Keratinocyte (primary cell): ENCODE data around the gene OR4D1. TPM values are rescaled to one million over a fixed set of nuclear protein-coding genes. Genes with fewer than 3 reads are reported as not detected.

Experiments used
- DNase-seq: peaks from one replicate; pipeline ENCODE4 v3.0.0-alpha.2; 2011; ENCODE audit warnings: low read depth, missing footprints, low spot score
- FAIRE-seq: peaks from 2 replicates; lab custom pipeline; 2011; peaks lifted over from hg19 to GRCh38; lab: Jason Lieb, UNC
- H2AFZ ChIP-seq: 2 replicates; pipeline ENCODE4 v1.6.0; 2012; ENCODE audit warnings: low read length, control low read depth, inconsistent platforms; ENCODE audit not compliant: control insufficient read depth
- H3K27ac ChIP-seq: 2 replicates; pipeline ENCODE4 v1.5.1; 2011; ENCODE audit warnings: low read length; ENCODE audit not compliant: control insufficient read depth, insufficient read depth
- H3K27me3 ChIP-seq: 3 replicates; pipeline ENCODE4 v1.6.0; 2011; ENCODE audit warnings: low read length; ENCODE audit not compliant: control insufficient read depth, insufficient read depth; ENCODE audit errors: extremely low read depth
- H3K36me3 ChIP-seq, 2 experiments: 2 replicates in 1 of 2; 3 replicates in 1 of 2; pipeline ENCODE4 v1.5.1; 2011; ENCODE audit warnings: low read length in 2 of 2, mild to moderate bottlenecking in 1 of 2; ENCODE audit not compliant: control insufficient read depth in 2 of 2, insufficient read depth in 2 of 2; ENCODE audit errors: extremely low read depth in 1 of 2
- H3K4me1 ChIP-seq: 3 replicates; pipeline ENCODE4 v1.5.1; 2011; ENCODE audit warnings: low read length; ENCODE audit not compliant: control insufficient read depth, insufficient read depth; ENCODE audit errors: extremely low read depth
- H3K4me2 ChIP-seq: 3 replicates; pipeline ENCODE4 v1.6.0; 2011; ENCODE audit warnings: low read depth, low read length; ENCODE audit not compliant: control insufficient read depth, insufficient read depth; ENCODE audit errors: extremely low read depth
- H3K4me3 ChIP-seq, 3 experiments: fragments of 200-600 bp in 1 of 3; sonication (generic) in 1 of 3; 2 replicates in 2 of 3; 3 replicates in 1 of 3; pipeline ENCODE4 v1.5.1; 2011 to 2016; ENCODE audit warnings: low read length in 3 of 3, mild to moderate bottlenecking in 3 of 3, control low read depth in 2 of 3, inconsistent platforms in 1 of 3, low read depth in 1 of 3, mixed read lengths in 1 of 3, mixed run types in 1 of 3, moderate library complexity in 1 of 3; ENCODE audit not compliant: control insufficient read depth in 2 of 3, insufficient read depth in 2 of 3; ENCODE audit errors: extremely low read depth in 1 of 3
- H3K79me2 ChIP-seq: 2 replicates; pipeline ENCODE4 v1.6.0; 2012; ENCODE audit warnings: low read length; ENCODE audit not compliant: control insufficient read depth, insufficient read depth
- H3K9ac ChIP-seq: 3 replicates; pipeline ENCODE4 v1.6.0; 2011; ENCODE audit warnings: low read length; ENCODE audit not compliant: control insufficient read depth, insufficient read depth; ENCODE audit errors: extremely low read depth
- H3K9me1 ChIP-seq: 3 replicates; pipeline ENCODE4 v1.6.0; 2011; ENCODE audit warnings: low read length; ENCODE audit not compliant: control insufficient read depth, insufficient read depth; ENCODE audit errors: extremely low read depth
- H3K9me3 ChIP-seq: 2 replicates; pipeline ENCODE4 v1.5.1; 2012; ENCODE audit warnings: low read depth, low read length; ENCODE audit not compliant: control insufficient read depth
- H4K20me1 ChIP-seq: 3 replicates; pipeline ENCODE4 v1.6.0; 2011; ENCODE audit warnings: low read length; ENCODE audit not compliant: control insufficient read depth, insufficient read depth; ENCODE audit errors: extremely low read depth
- EZH2 ChIP-seq: IDR thresholded peaks from one replicate; pipeline ENCODE4 v1.6.1; 2012; ENCODE audit warnings: inconsistent platforms, mild to moderate bottlenecking, low read length, moderate library complexity
- dilution Hi-C: fragments of 300-500 bp; cut with MboI; formaldehyde crosslinking; loops from one replicate; pipeline ENCODE4 v1.7.0; 2020; ENCODE audit warnings: low sequenced_read_pairs; ENCODE audit not compliant: extremely low pct_ligation_motif_present
- polyA plus RNA-seq, 5 experiments: library from polyadenylated mRNA; depleted of rRNA in 3 of 5; stranded (reverse) in 3 of 5; stranded (forward) in 1 of 5; unstranded in 1 of 5; fragments of >200 nt; gene quantifications; 1 replicate in 1 of 5; 2 replicates in 3 of 5; 3 replicates in 1 of 5; pipeline versions ENCODE4 v1.2.1 to v1.2.3, GENCODE V29; 2011 to 2012; ENCODE audit warnings: missing spikeins in 2 of 5, low read depth in 1 of 5, low replicate concordance in 1 of 5
- TF ChIP-seq, protein P1 (sequence below), 3 experiments: IDR thresholded peaks in 1 of 3; conservative IDR thresholded peaks in 1 of 3; optimal IDR thresholded peaks in 1 of 3; 2 replicates in 2 of 3; 3 replicates in 1 of 3; pipeline versions ENCODE3 to v1.5.1; 2011; ENCODE audit warnings: low read length in 3 of 3, mild to moderate bottlenecking in 3 of 3, moderate library complexity in 2 of 3, control low read depth in 1 of 3, inconsistent platforms in 1 of 3; ENCODE audit not compliant: insufficient read depth in 2 of 3; ENCODE audit errors: extremely low read depth in 1 of 3

Gene OR4D1
- polyA plus RNA-seq, 1 donor (not counting 4 experiments of a cell fraction or from before 2014, with no cell fraction given), result not detected

DNA sequence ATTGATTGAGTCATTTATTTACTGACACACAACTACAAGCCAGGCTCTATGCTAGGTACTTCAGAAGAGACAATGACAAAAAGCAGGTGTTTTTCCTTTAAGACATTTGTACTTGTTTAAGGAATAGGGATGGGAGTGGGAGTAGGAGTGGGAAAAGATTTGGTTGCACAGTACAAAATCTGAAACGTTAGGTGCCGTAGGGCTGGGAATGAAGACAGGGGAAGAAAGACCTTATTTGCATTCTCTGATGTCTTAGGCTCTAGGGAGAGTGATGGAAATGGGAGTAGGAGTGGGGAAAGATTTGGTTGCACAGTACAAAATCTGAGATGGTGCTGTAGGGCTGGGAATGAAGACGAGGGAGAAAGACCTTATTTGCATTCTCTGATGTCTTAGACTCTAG lies 28.7 kb upstream of the OR4D1 start:
- H4K20me1 ChIP-seq, result no peaks in the 10 kb centered on the region
- no peak overlapping the region for H3K9ac ChIP-seq
- no peaks in the 10 kb centered on the region for H3K9me1 ChIP-seq
- no peaks in the 10 kb centered on the region for H3K36me3 ChIP-seq
- DNase-seq, result no peak
- H3K4me3 ChIP-seq, result no peak overlapping the region
- no peak for TF ChIP-seq EZH2
- TF ChIP-seq, protein P1, sequence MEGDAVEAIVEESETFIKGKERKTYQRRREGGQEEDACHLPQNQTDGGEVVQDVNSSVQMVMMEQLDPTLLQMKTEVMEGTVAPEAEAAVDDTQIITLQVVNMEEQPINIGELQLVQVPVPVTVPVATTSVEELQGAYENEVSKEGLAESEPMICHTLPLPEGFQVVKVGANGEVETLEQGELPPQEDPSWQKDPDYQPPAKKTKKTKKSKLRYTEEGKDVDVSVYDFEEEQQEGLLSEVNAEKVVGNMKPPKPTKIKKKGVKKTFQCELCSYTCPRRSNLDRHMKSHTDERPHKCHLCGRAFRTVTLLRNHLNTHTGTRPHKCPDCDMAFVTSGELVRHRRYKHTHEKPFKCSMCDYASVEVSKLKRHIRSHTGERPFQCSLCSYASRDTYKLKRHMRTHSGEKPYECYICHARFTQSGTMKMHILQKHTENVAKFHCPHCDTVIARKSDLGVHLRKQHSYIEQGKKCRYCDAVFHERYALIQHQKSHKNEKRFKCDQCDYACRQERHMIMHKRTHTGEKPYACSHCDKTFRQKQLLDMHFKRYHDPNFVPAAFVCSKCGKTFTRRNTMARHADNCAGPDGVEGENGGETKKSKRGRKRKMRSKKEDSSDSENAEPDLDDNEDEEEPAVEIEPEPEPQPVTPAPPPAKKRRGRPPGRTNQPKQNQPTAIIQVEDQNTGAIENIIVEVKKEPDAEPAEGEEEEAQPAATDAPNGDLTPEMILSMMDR (optimal IDR thresholded peaks at IDR 0.05 in 1 of 3, IDR thresholded peaks at IDR 0.05 in 1 of 3, conservative IDR thresholded peaks at IDR 0.05 in 1 of 3; ENCODE audit: extremely low read depth in 1 of 3, insufficient read depth in 2 of 3, low read length in 3 of 3), result no peak
- H2AFZ ChIP-seq, result no peak overlapping the region
- no peaks in the 10 kb centered on the region for H3K4me1 ChIP-seq
- no peak overlapping the region for H3K4me2 ChIP-seq
- no peaks in the 10 kb centered on the region for H3K9me3 ChIP-seq
- FAIRE-seq, result no peak
- dilution Hi-C loops, result no loop called here
- H3K27ac ChIP-seq, result no peak overlapping the region
- no peaks in the 10 kb centered on the region for H3K79me2 ChIP-seq
- H3K27me3 ChIP-seq, result peaks cover 2% of the 10 kb centered on the region

DNA sequence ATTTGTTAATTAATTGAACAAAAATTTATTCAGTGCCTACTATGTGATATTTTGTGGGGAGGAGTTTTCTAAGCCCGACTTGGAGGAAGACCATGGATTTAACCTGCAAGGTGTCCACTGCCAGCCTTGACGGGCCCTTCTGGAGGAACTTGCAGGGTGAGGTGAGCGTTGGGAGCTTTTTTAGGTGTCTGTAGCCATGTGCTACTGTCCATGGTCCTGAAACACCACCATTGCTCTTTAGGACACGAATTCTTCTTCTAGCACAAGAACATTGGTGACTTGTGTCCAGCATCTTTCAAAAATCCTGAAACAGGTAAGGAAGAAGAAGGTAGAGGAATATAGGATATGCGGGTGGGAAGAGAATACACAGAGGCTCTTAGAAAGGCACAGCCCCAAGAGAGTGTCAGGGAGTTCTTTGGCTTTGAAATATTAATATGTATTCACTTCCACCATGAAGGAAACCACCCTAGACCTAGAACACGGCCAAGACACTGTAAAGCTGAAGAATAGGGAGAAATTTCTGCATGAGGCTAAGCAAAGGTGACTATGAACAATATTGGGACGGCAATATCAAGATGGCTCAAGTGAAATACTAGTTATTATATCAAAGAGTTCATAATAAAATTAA lies 27.9 kb upstream of the OR4D1 start:
- Histone ChIP-seq H3K27me3 (no peaks in the 10 kb centered on the region), H3K79me2 (no peaks in the 10 kb centered on the region), H3K9ac (no peak overlapping the region), H4K20me1 (no peaks in the 10 kb centered on the region), H3K9me1 (no peaks in the 10 kb centered on the region), H3K4me1 (no peaks in the 10 kb centered on the region), H3K36me3 (no peaks in the 10 kb centered on the region), H3K9me3 (no peaks in the 10 kb centered on the region), H3K27ac (no peak overlapping the region), H2AFZ (no peak overlapping the region), H3K4me2 (no peak overlapping the region), H3K4me3 (no peak overlapping the region)
- TF ChIP-seq, protein P1 (optimal IDR thresholded peaks at IDR 0.05 in 1 of 3, IDR thresholded peaks at IDR 0.05 in 1 of 3, conservative IDR thresholded peaks at IDR 0.05 in 1 of 3; ENCODE audit: extremely low read depth in 1 of 3, insufficient read depth in 2 of 3, low read length in 3 of 3), result no peak
- dilution Hi-C loops, result no loop called here
- FAIRE-seq (peak; percentile 36), DNase-seq (peak; percentile 44)
